ENCODE results near the gene TDRD6.

DNA sequence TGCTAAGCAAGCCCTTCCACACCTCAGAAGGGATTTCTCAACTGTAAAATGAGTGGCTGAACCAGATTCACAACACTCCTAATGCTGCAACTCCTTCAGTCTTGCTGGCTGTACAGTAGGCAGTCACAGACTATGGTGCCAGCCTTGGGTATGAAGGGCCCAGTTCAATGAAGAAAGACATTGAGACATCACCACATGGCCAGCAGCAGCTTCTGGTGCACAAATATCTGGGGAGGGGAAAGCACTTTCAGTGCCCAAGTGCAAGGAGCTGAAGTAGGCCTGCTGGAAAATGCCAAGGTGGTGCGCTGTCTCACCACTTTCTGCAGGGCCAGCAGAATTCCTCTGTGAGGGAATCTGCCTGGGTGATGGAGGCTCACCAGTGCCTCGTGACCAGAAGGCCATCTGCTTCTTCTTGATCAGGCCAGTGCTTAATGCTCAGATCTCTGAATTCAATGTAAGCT, 45.7 kb downstream of the TDRD6 start:
- TF ChIP-seq, protein P1, sequence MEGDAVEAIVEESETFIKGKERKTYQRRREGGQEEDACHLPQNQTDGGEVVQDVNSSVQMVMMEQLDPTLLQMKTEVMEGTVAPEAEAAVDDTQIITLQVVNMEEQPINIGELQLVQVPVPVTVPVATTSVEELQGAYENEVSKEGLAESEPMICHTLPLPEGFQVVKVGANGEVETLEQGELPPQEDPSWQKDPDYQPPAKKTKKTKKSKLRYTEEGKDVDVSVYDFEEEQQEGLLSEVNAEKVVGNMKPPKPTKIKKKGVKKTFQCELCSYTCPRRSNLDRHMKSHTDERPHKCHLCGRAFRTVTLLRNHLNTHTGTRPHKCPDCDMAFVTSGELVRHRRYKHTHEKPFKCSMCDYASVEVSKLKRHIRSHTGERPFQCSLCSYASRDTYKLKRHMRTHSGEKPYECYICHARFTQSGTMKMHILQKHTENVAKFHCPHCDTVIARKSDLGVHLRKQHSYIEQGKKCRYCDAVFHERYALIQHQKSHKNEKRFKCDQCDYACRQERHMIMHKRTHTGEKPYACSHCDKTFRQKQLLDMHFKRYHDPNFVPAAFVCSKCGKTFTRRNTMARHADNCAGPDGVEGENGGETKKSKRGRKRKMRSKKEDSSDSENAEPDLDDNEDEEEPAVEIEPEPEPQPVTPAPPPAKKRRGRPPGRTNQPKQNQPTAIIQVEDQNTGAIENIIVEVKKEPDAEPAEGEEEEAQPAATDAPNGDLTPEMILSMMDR (IDR thresholded peaks at IDR 0.05) = no peak
- no peak for TF ChIP-seq RAD21 (IDR thresholded peaks at IDR 0.05; ENCODE audit: low read length)
- TF ChIP-seq SMC3 (IDR thresholded peaks at IDR 0.05; ENCODE audit: low read depth, low read length) = no peak
- TF ChIP-seq POLR2AphosphoS5 (IDR thresholded peaks at IDR 0.05; ENCODE audit: low read depth, low read length) = no peak
- no peak for TF ChIP-seq CHD2 (IDR thresholded peaks at IDR 0.05; ENCODE audit: low read length, partially characterized antibody)
- TF ChIP-seq, protein P2, sequence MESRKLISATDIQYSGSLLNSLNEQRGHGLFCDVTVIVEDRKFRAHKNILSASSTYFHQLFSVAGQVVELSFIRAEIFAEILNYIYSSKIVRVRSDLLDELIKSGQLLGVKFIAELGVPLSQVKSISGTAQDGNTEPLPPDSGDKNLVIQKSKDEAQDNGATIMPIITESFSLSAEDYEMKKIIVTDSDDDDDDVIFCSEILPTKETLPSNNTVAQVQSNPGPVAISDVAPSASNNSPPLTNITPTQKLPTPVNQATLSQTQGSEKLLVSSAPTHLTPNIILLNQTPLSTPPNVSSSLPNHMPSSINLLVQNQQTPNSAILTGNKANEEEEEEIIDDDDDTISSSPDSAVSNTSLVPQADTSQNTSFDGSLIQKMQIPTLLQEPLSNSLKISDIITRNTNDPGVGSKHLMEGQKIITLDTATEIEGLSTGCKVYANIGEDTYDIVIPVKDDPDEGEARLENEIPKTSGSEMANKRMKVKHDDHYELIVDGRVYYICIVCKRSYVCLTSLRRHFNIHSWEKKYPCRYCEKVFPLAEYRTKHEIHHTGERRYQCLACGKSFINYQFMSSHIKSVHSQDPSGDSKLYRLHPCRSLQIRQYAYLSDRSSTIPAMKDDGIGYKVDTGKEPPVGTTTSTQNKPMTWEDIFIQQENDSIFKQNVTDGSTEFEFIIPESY (IDR thresholded peaks at IDR 0.05; ENCODE audit: borderline replicate concordance, low read depth) = no peak
- TF ChIP-seq, protein P3, sequence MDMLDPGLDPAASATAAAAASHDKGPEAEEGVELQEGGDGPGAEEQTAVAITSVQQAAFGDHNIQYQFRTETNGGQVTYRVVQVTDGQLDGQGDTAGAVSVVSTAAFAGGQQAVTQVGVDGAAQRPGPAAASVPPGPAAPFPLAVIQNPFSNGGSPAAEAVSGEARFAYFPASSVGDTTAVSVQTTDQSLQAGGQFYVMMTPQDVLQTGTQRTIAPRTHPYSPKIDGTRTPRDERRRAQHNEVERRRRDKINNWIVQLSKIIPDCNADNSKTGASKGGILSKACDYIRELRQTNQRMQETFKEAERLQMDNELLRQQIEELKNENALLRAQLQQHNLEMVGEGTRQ (IDR thresholded peaks at IDR 0.05; ENCODE audit: borderline replicate concordance, low read depth, low read length) = no peak
- no peak for TF ChIP-seq MXI1 (IDR thresholded peaks at IDR 0.05; ENCODE audit: low read depth, low read length)
- TF ChIP-seq, protein P4, sequence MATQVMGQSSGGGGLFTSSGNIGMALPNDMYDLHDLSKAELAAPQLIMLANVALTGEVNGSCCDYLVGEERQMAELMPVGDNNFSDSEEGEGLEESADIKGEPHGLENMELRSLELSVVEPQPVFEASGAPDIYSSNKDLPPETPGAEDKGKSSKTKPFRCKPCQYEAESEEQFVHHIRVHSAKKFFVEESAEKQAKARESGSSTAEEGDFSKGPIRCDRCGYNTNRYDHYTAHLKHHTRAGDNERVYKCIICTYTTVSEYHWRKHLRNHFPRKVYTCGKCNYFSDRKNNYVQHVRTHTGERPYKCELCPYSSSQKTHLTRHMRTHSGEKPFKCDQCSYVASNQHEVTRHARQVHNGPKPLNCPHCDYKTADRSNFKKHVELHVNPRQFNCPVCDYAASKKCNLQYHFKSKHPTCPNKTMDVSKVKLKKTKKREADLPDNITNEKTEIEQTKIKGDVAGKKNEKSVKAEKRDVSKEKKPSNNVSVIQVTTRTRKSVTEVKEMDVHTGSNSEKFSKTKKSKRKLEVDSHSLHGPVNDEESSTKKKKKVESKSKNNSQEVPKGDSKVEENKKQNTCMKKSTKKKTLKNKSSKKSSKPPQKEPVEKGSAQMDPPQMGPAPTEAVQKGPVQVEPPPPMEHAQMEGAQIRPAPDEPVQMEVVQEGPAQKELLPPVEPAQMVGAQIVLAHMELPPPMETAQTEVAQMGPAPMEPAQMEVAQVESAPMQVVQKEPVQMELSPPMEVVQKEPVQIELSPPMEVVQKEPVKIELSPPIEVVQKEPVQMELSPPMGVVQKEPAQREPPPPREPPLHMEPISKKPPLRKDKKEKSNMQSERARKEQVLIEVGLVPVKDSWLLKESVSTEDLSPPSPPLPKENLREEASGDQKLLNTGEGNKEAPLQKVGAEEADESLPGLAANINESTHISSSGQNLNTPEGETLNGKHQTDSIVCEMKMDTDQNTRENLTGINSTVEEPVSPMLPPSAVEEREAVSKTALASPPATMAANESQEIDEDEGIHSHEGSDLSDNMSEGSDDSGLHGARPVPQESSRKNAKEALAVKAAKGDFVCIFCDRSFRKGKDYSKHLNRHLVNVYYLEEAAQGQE (IDR thresholded peaks at IDR 0.05; ENCODE audit: low read depth, low read length) = no peak
- TF ChIP-seq EP300 (IDR thresholded peaks at IDR 0.05; ENCODE audit: borderline replicate concordance in 1 of 2, low read depth in 1 of 2, low read length in 1 of 2) = no peak

All from SK-N-SH (cell line).